Heart right ventricle (tissue), 16 donors: ENCODE results near the gene DET1. TPM values are rescaled to one million over a fixed set of nuclear protein-coding genes. Genes with fewer than 3 reads are reported as not detected.
A peak's percentile ranks its signal among the peaks of the same experiment; 100 is the strongest.
"Not testable (repeated sequence)": the region's sequence is repeated elsewhere in the genome, so short reads cannot be mapped to it uniquely, and the experiment has no call there.

Experiments
- ATAC-seq, 8 donors: fragments of 200-7000 bp; cut with Tn5 transposase; one replicate each; pipeline ENCODE4 v1.9.1; 2020; ENCODE audit warnings: mild to moderate bottlenecking in 8 of 8, moderate library complexity in 8 of 8, moderate number of reproducible peaks in 1 of 8
- DNase-seq, 2 donors: peaks; one replicate each; pipeline ENCODE4 v3.0.0-alpha.2; 2020
- H3K27ac ChIP-seq, 10 donors: fragments of 200-600 bp; sonication (generic) in 2 of 10; one replicate each; pipeline versions ENCODE4 v1.5.0 to v1.8.0; 2020 to 2022; ENCODE audit warnings: mild to moderate bottlenecking in 3 of 10
- H3K27me3 ChIP-seq, 7 donors: fragments of 200-600 bp; one replicate each; pipeline ENCODE4 v1.8.0; 2021 to 2022; ENCODE audit warnings: mild to moderate bottlenecking in 2 of 7
- H3K36me3 ChIP-seq, 9 donors: fragments of 200-600 bp; sonication (generic) in 1 of 9; one replicate each; pipeline versions ENCODE4 v1.5.0 to v1.8.0; 2020 to 2022; ENCODE audit warnings: mild to moderate bottlenecking in 2 of 9
- H3K4me1 ChIP-seq, 9 donors: fragments of 200-600 bp; sonication (generic) in 1 of 9; one replicate each; pipeline versions ENCODE4 v1.5.0 to v1.8.0; 2020 to 2022; ENCODE audit warnings: mild to moderate bottlenecking in 4 of 9
- H3K4me3 ChIP-seq, 10 donors: fragments of 200-600 bp; sonication (generic) in 2 of 10; one replicate each; pipeline versions ENCODE4 v1.5.0 to v1.8.0; 2020 to 2022; ENCODE audit warnings: mild to moderate bottlenecking in 7 of 10, moderate library complexity in 2 of 10
- H3K9me3 ChIP-seq, 11 donors: fragments of 200-600 bp in 10 of 11; sonication (generic) in 2 of 11; one replicate each; pipeline versions ENCODE4 v1.5.0 to v1.8.0; 2013 to 2022; ENCODE audit warnings: mild to moderate bottlenecking in 2 of 11, control low read depth in 1 of 11, moderate library complexity in 1 of 11
- WGBS, 2 donors: extraction: QIAGEN DNeasy Blood & Tissue Kit; methylation state at CpG; one replicate each; pipeline ENCODE4 v1.1.7; 2013; ENCODE audit warnings: inconsistent platforms in 1 of 2; 5-methylcytosine and 5-hydroxymethylcytosine counted together
- intact Hi-C, 10 donors: fragments of 100-400 bp; cut with DNase I; formaldehyde crosslinking; loops; one replicate each; pipeline versions ENCODE4 v1.11.1 to v1.14.2; 2022
- polyA plus RNA-seq, 2 donors: library from polyadenylated mRNA; stranded (reverse); fragments of 200-250 nt; gene quantifications; one replicate each; pipeline ENCODE4 v1.2.3, GENCODE V29; 2013
- total RNA-seq, 10 donors: library from RNA; stranded (reverse); fragmentation: NEBNext Ultra II Directional in 3 of 10; extraction: Animal tissue kit (Norgen Biotek cat#: 25700) in 3 of 10; gene quantifications; one replicate each; pipeline versions ENCODE4 v1.2.1 to v1.2.4, GENCODE V29; 2021 to 2023
- TF ChIP-seq, protein P1 (sequence below), 9 donors: fragments of 200-600 bp; sonication (generic) in 2 of 9; IDR thresholded peaks; one replicate each; pipeline versions ENCODE4 v1.5.0 to v1.8.0; 2021 to 2022; ENCODE audit warnings: antibody characterized with exemption in 9 of 9, mild to moderate bottlenecking in 5 of 9, moderate library complexity in 1 of 9
- donor health status: Arrhythmogenic right ventricular cardiomyopathy.
- donor health status: ischemic (EF 13 %, LVEDD 7.1; RV severe dilation, severe dysfunction).
- donor health status: healthy with polysubstance abuse.
- donor health status: DM: no; HTN: yes; CAD: no.
- donor health status: DM: no; HTN: no; CAD: no.
- donor health status: ischemic (EF 25% LVEDD 6.9; RV normal size, moderate dysfunction).
- donor health status: ischemic (EF 25% LVEDD 5.7; RV mildly dilated, moderate dysfunction).
- donor health status: healthy.
- donor health status: DM: yes; HTN: yes; CAD: no.
- donor health status: Ischemic cardiomyopathy.
- donor health status: ischemic (EF 35%, LVEDD 5.7; RV mildly dilated, moderate dysfunction).
- donor health status: nonischemic (EF 11% LVEDD 7.7; RV severe dilation, severe dysfunction).
- donor health status: DM: yes; HTN: yes; CAD: no.
- donor health status: PGD.
- donor health status: ischemic (EF 29% LVEDD 5.4; RV normal size, mild dysfunction).
- donor health status: nonischemic (EF 23%, LVEDD 6.1; RV moderate dilation, normal function).

The DET1 gene
- total and polyA plus RNA-seq, 12 donors: 2.9 to 10.5 (median 8.3) TPM

DNA sequence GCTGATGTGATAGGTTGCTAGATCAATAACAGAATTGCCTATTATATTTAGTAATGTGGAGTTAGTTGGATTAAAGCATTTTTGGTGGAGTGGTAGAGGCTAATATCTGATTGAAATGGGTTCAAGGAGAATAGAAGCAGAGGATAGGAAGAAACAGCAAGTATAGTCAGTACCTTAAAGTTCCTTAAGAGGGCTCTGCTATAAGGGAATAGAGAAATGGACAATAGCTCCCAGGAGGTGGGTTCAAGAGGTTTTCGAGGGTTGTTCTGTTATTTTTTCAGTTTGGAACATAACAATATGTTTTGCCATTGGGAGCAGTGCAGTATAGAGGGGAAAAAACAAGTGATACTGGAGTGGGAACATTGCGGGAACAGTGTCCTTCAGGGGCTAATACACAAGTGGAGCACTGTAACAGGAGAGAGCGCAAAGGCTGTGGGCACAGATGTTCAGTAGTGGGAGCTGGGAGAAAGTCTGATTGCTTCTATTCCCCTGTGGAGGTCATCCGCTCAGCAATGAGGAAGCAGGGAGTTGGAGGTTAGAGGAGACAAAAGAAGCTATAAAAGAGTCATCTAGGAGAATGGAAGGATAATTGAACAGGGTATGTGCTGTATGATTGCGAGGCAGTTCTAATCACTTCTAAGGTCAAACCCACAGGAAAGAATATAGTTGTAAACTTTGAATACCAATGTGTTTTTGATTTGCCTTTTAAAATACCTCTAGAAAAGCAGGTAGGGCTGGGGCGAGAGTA lies 75.7 kb downstream of the DET1 start:
- intact Hi-C loops: loop anchor here in 4 of 10 donors (5.0 to 10.0 kb wide), 2 partner anchors 362 to 364 kb away; no protein-coding TSS in a partner anchor

DNA sequence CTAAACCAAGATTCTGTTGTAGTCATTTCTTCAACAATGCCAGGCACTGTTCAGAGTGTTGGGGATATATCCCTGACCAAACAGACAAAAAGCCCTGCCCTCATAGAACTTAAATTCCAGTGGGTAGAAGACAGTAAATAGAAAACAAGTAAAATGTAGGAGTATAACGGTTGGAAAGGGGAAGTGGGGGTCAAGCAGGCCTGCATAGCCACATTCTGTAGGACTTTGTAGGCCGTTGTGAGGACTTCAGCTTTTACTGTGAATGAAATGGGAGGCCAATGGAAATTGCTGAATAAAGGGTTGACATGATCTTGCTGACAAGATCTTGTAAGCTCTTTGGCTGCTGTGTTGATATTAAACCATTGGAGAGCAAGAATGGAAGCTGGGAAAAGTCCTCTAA lies 77.2 kb downstream of the DET1 start:
- Histone ChIP-seq H3K36me3 (peaks cover 0 to 63% (median 18%) of the 10 kb centered on the region in 9 donors), H3K4me3 (no peak overlapping the region), H3K9me3 (no peaks in the 10 kb centered on the region), H3K27me3 (no peaks in the 10 kb centered on the region), H3K4me1 (peaks cover 5 to 45% (median 27%) of the 10 kb centered on the region in 9 donors), H3K27ac (no peak overlapping the region)
- TF ChIP-seq, protein P1, sequence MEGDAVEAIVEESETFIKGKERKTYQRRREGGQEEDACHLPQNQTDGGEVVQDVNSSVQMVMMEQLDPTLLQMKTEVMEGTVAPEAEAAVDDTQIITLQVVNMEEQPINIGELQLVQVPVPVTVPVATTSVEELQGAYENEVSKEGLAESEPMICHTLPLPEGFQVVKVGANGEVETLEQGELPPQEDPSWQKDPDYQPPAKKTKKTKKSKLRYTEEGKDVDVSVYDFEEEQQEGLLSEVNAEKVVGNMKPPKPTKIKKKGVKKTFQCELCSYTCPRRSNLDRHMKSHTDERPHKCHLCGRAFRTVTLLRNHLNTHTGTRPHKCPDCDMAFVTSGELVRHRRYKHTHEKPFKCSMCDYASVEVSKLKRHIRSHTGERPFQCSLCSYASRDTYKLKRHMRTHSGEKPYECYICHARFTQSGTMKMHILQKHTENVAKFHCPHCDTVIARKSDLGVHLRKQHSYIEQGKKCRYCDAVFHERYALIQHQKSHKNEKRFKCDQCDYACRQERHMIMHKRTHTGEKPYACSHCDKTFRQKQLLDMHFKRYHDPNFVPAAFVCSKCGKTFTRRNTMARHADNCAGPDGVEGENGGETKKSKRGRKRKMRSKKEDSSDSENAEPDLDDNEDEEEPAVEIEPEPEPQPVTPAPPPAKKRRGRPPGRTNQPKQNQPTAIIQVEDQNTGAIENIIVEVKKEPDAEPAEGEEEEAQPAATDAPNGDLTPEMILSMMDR (IDR thresholded peaks at IDR 0.05): no peak
- ATAC-seq (no peak), DNase-seq (no peak)
- intact Hi-C loops: no loop called here
- 89 to 100% methylated on average over 2 of the region's 2 CpGs for WGBS, 2 donors

More for the DNA sequence above, 75.7 kb downstream of the DET1 start:
- 92% methylated on average over 6 of the region's 6 CpGs for WGBS, 2 donors
- H3K9me3 ChIP-seq: no peaks in the 10 kb centered on the region
- TF ChIP-seq, protein P1 (IDR thresholded peaks at IDR 0.05): no peak
- no peak for ATAC-seq
- peaks cover 0 to 63% (median 23%) of the 10 kb centered on the region in 9 donors for H3K36me3 ChIP-seq
- peaks cover 5 to 38% (median 22%) of the 10 kb centered on the region in 9 donors for H3K4me1 ChIP-seq
- no peak overlapping the region for H3K27ac ChIP-seq
- no peak overlapping the region for H3K4me3 ChIP-seq
- no peaks in the 10 kb centered on the region for H3K27me3 ChIP-seq
- DNase-seq: no peak

GRCh38 chr15:88468721-88469120 lies 77.8 kb downstream of the DET1 start:
- ATAC-seq, H3K9me3 ChIP-seq, DNase-seq, H3K27ac ChIP-seq, H3K27me3 ChIP-seq, intact Hi-C loops: not testable (repeated sequence)
- H3K4me3 ChIP-seq: peak overlapping the region in 6 of 10 donors; percentile 76 to 94 (median 80)
- H3K4me1 ChIP-seq: peaks cover 5 to 49% (median 27%) of the 10 kb centered on the region in 9 donors
- 94 to 96% methylated on average over 10 of the region's 10 CpGs for WGBS, 2 donors
- peaks cover 0 to 63% (median 16%) of the 10 kb centered on the region in 9 donors for H3K36me3 ChIP-seq

- intact Hi-C loops: no loop called here
- ATAC-seq: no peak
- H3K4me3 ChIP-seq: peak overlapping the region; percentile 76 to 94 (median 80)
These were observed 78.4 kb downstream of the DET1 start for GRCh38 chr15:88467935-88468528.

More at GRCh38 chr15:88467935-88468528, 78.4 kb downstream of the DET1 start:
- no peaks in the 10 kb centered on the region for H3K27me3 ChIP-seq
- H3K4me1 ChIP-seq: peaks cover 5 to 55% (median 27%) of the 10 kb centered on the region in 9 donors
- H3K36me3 ChIP-seq: peaks cover 0 to 63% (median 16%) of the 10 kb centered on the region in 9 donors
- peak overlapping the region; percentile 84 to 98 (median 95) for H3K27ac ChIP-seq
- no peaks in the 10 kb centered on the region for H3K9me3 ChIP-seq
- DNase-seq: no peak
- TF ChIP-seq, protein P1 (IDR thresholded peaks at IDR 0.05): peak in 2 of 9 donors; percentile 16 to 17
- 2 to 6% methylated on average over 17 of the region's 17 CpGs for WGBS, 2 donors
